ENCODE results near the gene NSUN2.

The NSUN2 gene

DNA sequence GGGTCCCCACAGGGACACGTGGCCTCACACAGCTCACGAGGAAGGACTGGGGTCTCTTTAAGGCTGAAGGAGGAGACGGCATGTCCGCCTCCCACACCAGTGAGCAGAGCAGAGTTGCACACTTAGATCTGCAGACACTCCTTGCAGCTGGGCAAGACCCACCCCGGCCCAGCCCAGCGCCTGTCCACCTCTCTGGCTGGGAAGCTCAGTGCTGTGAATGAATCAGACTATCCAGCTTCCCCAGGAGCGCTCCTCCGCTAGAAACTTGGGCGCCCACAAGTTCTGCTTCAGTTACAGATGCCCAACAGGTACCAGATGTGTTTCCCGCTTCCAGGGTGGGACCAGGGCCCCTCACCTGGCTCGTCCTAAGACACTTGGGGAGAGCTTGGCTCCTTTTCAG, 78.9 kb downstream of the NSUN2 start:
- no peak for DNase-seq

GRCh38 chr5:6552612-6553011, 80.2 kb downstream of the NSUN2 start:
- no peak for DNase-seq

GRCh38 chr5:6551955-6552313, 80.9 kb downstream of the NSUN2 start:
- no peak for DNase-seq

DNA sequence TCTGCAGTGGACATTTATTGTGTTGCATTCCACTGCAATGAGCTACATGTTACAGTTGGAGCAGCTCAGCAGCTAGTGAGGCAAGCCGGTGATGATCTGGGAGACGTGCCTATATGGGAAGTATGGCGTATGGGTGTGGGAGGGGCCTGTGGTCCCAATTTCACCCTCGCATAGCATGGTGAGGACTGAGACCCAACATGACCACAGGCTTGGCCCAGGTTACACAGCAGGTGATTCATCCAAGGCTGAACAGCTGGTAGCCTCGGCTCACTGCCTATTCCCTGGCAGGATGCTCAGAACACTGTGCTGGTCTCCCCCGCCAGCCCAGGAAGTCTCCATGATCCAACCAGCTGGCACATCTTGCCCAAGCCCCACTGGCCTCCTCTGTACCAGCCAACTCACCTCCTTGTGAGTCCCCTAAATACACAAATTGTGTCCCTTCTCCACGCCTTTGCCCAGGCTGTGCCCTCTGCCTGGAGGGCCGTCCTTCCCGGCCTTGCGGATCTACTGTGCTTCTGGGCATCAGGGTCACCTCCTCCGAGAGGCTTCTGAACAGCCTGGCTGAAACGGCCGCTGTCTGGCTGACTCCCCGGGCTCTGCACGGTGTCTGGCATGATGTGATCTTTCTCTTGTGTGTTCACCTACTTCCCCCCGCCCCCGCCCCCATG, 81.4 kb downstream of the NSUN2 start:
- DNase-seq: no peak

GRCh38 chr5:6550628-6551027, 82.2 kb downstream of the NSUN2 start:
- DNase-seq: no peak
